Dermis microvascular lymphatic vessel endothelial cell (primary cell): ENCODE measurements around the gene CRNKL1. TPM values are rescaled to one million over a fixed set of nuclear protein-coding genes. Genes with fewer than 3 reads are reported as not detected.

Experiments
- total RNA-seq: library from RNA; depleted of rRNA; stranded (reverse); fragments of >200 nt; gene quantifications from 2 replicates; pipeline ENCODE4 v1.2.1, GENCODE V29; 2014

The CRNKL1 gene
- total RNA-seq, 1 donor from 2014 or later, result 18.7 TPM

Other genes starting within 250 kb of the CRNKL1 start
- 38.2 and 46.5 TPM in 2 replicates for gene NAA20, start 35.1 kb downstream of the CRNKL1 start, total RNA-seq
- gene CFAP61, start 66 bp upstream of the CRNKL1 start, total RNA-seq, result not detected in 2 replicates